Mesendoderm (in vitro differentiated cells): ENCODE results near the gene TUBB. TPM values are rescaled to one million over a fixed set of nuclear protein-coding genes. Genes with fewer than 3 reads are reported as not detected.

Experiments used
- DNase-seq: peaks from one replicate; pipeline ENCODE4 v3.0.0; 2013
- H2AK5ac ChIP-seq: 2 replicates; pipeline ENCODE4 v1.6.1; 2013; ENCODE audit warnings: low read length, inconsistent platforms
- H2BK120ac ChIP-seq: 2 replicates; pipeline ENCODE4 v1.6.1; 2013; ENCODE audit warnings: low read depth, mild to moderate bottlenecking, low read length, moderate library complexity, mixed read lengths
- H2BK15ac ChIP-seq: replicated peaks from 2 replicates; pipeline ENCODE4 v1.6.1; 2013; ENCODE audit warnings: low read depth, mild to moderate bottlenecking, moderate library complexity
- H2BK5ac ChIP-seq: 2 replicates; pipeline ENCODE4 v1.6.1; 2013; ENCODE audit warnings: low read length, inconsistent platforms
- H3K18ac ChIP-seq: 2 replicates; pipeline ENCODE4 v1.6.1; 2013; ENCODE audit warnings: mild to moderate bottlenecking, low read length, mixed read lengths
- H3K23ac ChIP-seq: one replicate; pipeline ENCODE4 v1.6.1; 2013; ENCODE audit warnings: low read length
- H3K27ac ChIP-seq: 2 replicates; pipeline ENCODE4 v1.5.1; 2013; ENCODE audit warnings: low read depth, mild to moderate bottlenecking, inconsistent platforms, low read length, moderate library complexity
- H3K27me3 ChIP-seq: 2 replicates; pipeline ENCODE4 v1.6.1; 2013; ENCODE audit warnings: low read length, control low read depth, mild to moderate bottlenecking, inconsistent platforms; ENCODE audit not compliant: insufficient read depth, poor library complexity
- H3K36me3 ChIP-seq: 2 replicates; pipeline ENCODE4 v1.6.1; 2013; ENCODE audit warnings: low read length, inconsistent platforms; ENCODE audit not compliant: control insufficient read depth, insufficient read depth
- H3K4ac ChIP-seq: one replicate; pipeline ENCODE4 v1.6.1; 2013; ENCODE audit warnings: low read depth, mild to moderate bottlenecking, low read length, moderate library complexity
- H3K4me1 ChIP-seq: 2 replicates; pipeline ENCODE4 v1.6.1; 2013; ENCODE audit warnings: low read depth, low read length, inconsistent platforms; ENCODE audit not compliant: control insufficient read depth
- H3K4me2 ChIP-seq: 2 replicates; pipeline ENCODE4 v1.6.1; 2013; ENCODE audit warnings: low read length
- H3K4me3 ChIP-seq: 2 replicates; pipeline ENCODE4 v1.5.1; 2013; ENCODE audit warnings: mild to moderate bottlenecking, low read length
- H3K56ac ChIP-seq: one replicate; pipeline ENCODE4 v1.6.1; 2013; ENCODE audit warnings: low read length
- H3K79me1 ChIP-seq: 2 replicates; pipeline ENCODE4 v1.6.1; 2013; ENCODE audit warnings: low read length, inconsistent platforms
- H3K79me2 ChIP-seq: 2 replicates; pipeline ENCODE4 v1.6.1; 2013; ENCODE audit warnings: mild to moderate bottlenecking, low read length; ENCODE audit not compliant: control insufficient read depth, insufficient read depth
- H3K9ac ChIP-seq: 2 replicates; pipeline ENCODE4 v1.6.1; 2013; ENCODE audit warnings: low read length, inconsistent platforms
- H4K5ac ChIP-seq: one replicate; pipeline ENCODE4 v1.6.1; 2013; ENCODE audit warnings: low read length
- H4K8ac ChIP-seq: one replicate; pipeline ENCODE4 v1.6.1; 2013; ENCODE audit warnings: low read depth, mild to moderate bottlenecking, control low read depth, low read length, moderate library complexity
- WGBS: extraction: QIAGEN DNeasy Blood & Tissue Kit; methylation state at CpG from one replicate; pipeline ENCODE4 v1.1.7; 2013; ENCODE audit warnings: low lambda C conversion rate, missing lambda C conversion rate; ENCODE audit not compliant: insufficient coverage; ENCODE audit errors: extremely low coverage; 5-methylcytosine and 5-hydroxymethylcytosine counted together
- polyA plus RNA-seq, 2 experiments: library from polyadenylated mRNA; stranded (reverse); fragments of 200-250 nt; gene quantifications; one replicate each; pipeline ENCODE4 v1.2.3, GENCODE V29; 2013

Gene TUBB
- polyA plus RNA-seq (2013, experiment 1 of 2): 1,956 TPM
- 1,954 TPM for polyA plus RNA-seq (2013, experiment 2 of 2)

- peak within 1 kb of the TSS; percentile 96 for H3K56ac ChIP-seq
- peaks cover 41% of the 10 kb centered on the region for H3K79me2 ChIP-seq
- peak within 1 kb of the TSS; percentile 73 for H2BK5ac ChIP-seq
- H3K36me3 ChIP-seq: peaks cover 19% of the 10 kb centered on the region
- peak; percentile 100 for DNase-seq
- peak within 1 kb of the TSS; percentile 96 for H3K18ac ChIP-seq
- peak within 1 kb of the TSS; percentile 93 for H3K27ac ChIP-seq
- H3K4me3 ChIP-seq: peak within 1 kb of the TSS; percentile 95
- peak within 1 kb of the TSS; percentile 89 for H3K4me2 ChIP-seq
- peaks cover 2% of the 10 kb centered on the region for H3K4me1 ChIP-seq
- H3K27me3 ChIP-seq: no peaks in the 10 kb centered on the region
- peak within 1 kb of the TSS; percentile 72 for H2AK5ac ChIP-seq
- H3K79me1 ChIP-seq: peaks cover 2% of the 10 kb centered on the region
- H4K5ac ChIP-seq: peak within 1 kb of the TSS; percentile 36
- peak within 1 kb of the TSS; percentile 49 for H3K23ac ChIP-seq
- H3K9ac ChIP-seq: peak within 1 kb of the TSS; percentile 98
- peak within 1 kb of the TSS; percentile 96 for H3K4ac ChIP-seq
- H2BK15ac ChIP-seq: no peak within 1 kb of the TSS
- H4K8ac ChIP-seq: peak within 1 kb of the TSS; percentile 67
- peak within 1 kb of the TSS; percentile 63 for H2BK120ac ChIP-seq
- WGBS: no CpG with 5 or more reads among the region's 38 CpGs
Observed at GRCh38 chr6:30719791-30720737, at the start of gene TUBB. TUBB (plus strand) TSS chr6:30720352; CDS start chr6:30720507, 155 bp downstream.

- Histone ChIP-seq H4K8ac (no peak overlapping the region), H2BK15ac (no peak overlapping the region), H3K36me3 (peaks cover under 1% of the 10 kb centered on the region), H2BK120ac (no peak overlapping the region), H3K4ac (no peak overlapping the region), H3K4me1 (no peaks in the 10 kb centered on the region), H3K79me1 (peaks cover 4% of the 10 kb centered on the region), H3K56ac (no peak overlapping the region), H3K9ac (no peak overlapping the region), H3K4me2 (no peak overlapping the region), H2BK5ac (no peak overlapping the region), H3K23ac (no peak overlapping the region), H4K5ac (no peak overlapping the region), H3K27me3 (no peaks in the 10 kb centered on the region), H3K18ac (no peak overlapping the region), H3K27ac (no peak overlapping the region), H2AK5ac (no peak overlapping the region), H3K4me3 (no peak overlapping the region), H3K79me2 (peaks cover 4% of the 10 kb centered on the region)
- peak; percentile 45 for DNase-seq
- WGBS: no CpG with 5 or more reads among the region's 27 CpGs
Observed at GRCh38 chr6:30670760-30671527, 49.2 kb upstream of the TUBB start.

GRCh38 chr6:30672445-30673253, 47.5 kb upstream of the TUBB start, which contains the start of gene DHX16:
DHX16 (minus strand) TSS chr6:30673006; CDS start chr6:30672841, 165 bp downstream.
- no CpG with 5 or more reads among the region's 57 CpGs for WGBS
- Histone ChIP-seq H2AK5ac (no peak within 1 kb of the TSS), H3K4me2 (peak within 1 kb of the TSS; percentile 96), H3K4me1 (no peaks in the 10 kb centered on the region), H3K79me1 (peaks cover 4% of the 10 kb centered on the region), H4K8ac (no peak within 1 kb of the TSS), H3K4me3 (peak within 1 kb of the TSS; percentile 97), H3K36me3 (peaks cover 8% of the 10 kb centered on the region), H3K27ac (peak within 1 kb of the TSS; percentile 69), H2BK120ac (no peak within 1 kb of the TSS), H2BK5ac (no peak within 1 kb of the TSS), H2BK15ac (no peak within 1 kb of the TSS), H4K5ac (no peak within 1 kb of the TSS), H3K9ac (peak within 1 kb of the TSS; percentile 98), H3K56ac (peak within 1 kb of the TSS; percentile 97), H3K27me3 (no peaks in the 10 kb centered on the region), H3K23ac (peak within 1 kb of the TSS; percentile 96), H3K79me2 (peaks cover 4% of the 10 kb centered on the region), H3K18ac (no peak within 1 kb of the TSS), H3K4ac (no peak within 1 kb of the TSS)
- peak; percentile 98 for DNase-seq

- Histone ChIP-seq H3K4me3 (no peak overlapping the region), H3K23ac (no peak overlapping the region), H3K79me1 (peaks cover 12% of the 10 kb centered on the region), H3K4me1 (no peaks in the 10 kb centered on the region), H3K27me3 (no peaks in the 10 kb centered on the region), H4K8ac (no peak overlapping the region), H2AK5ac (no peak overlapping the region), H3K9ac (no peak overlapping the region), H3K18ac (no peak overlapping the region), H3K36me3 (peaks cover 10% of the 10 kb centered on the region), H4K5ac (no peak overlapping the region), H3K79me2 (peaks cover 16% of the 10 kb centered on the region), H2BK5ac (no peak overlapping the region), H2BK120ac (no peak overlapping the region), H3K56ac (no peak overlapping the region), H3K27ac (no peak overlapping the region), H2BK15ac (no peak overlapping the region), H3K4me2 (no peak overlapping the region), H3K4ac (no peak overlapping the region)
- no CpG with 5 or more reads among the region's 10 CpGs for WGBS
- DNase-seq: no peak
Observed at GRCh38 chr6:30676660-30677285, 43.4 kb upstream of the TUBB start.
